Neural cell (in vitro differentiated cells): ENCODE results near the gene P2RY8. TPM values are rescaled to one million over a fixed set of nuclear protein-coding genes. Genes with fewer than 3 reads are reported as not detected.
"Not testable (repeated sequence)": the region's sequence is repeated elsewhere in the genome, so short reads cannot be mapped to it uniquely, and the experiment has no call there.

Experiments
- H2AFZ ChIP-seq: fragments of 200-600, 300-800 bp; sonication (generic), shearing (Covaris generic); 2 replicates; pipeline ENCODE4 v1.6.0; 2014; ENCODE audit warnings: low read depth, mild to moderate bottlenecking, antibody characterized with exemption, low read length, moderate library complexity
- H3F3A ChIP-seq: fragments of 200-600 bp; shearing (Covaris generic); 2 replicates; pipeline ENCODE4 v1.6.1; 2016; ENCODE audit warnings: mild to moderate bottlenecking, moderate library complexity, mixed read lengths, antibody characterized with exemption, low read length; ENCODE audit not compliant: insufficient read depth, poor library complexity, severe bottlenecking
- H3K27ac ChIP-seq: fragments of 200-600, 300-800 bp; sonication (generic), shearing (Covaris generic); 2 replicates; pipeline ENCODE4 v1.5.1; 2014; ENCODE audit warnings: mild to moderate bottlenecking, low read length, moderate library complexity
- H3K27me3 ChIP-seq: fragments of 300-800, 200-600 bp; sonication (generic), shearing (Covaris generic); 2 replicates; pipeline ENCODE4 v1.6.0; 2014; ENCODE audit warnings: mild to moderate bottlenecking, low read depth, low read length, moderate library complexity; ENCODE audit not compliant: insufficient read depth
- H3K36me3 ChIP-seq: fragments of 300-800, 200-600 bp; sonication (generic), shearing (Covaris generic); 2 replicates; pipeline ENCODE4 v1.5.1; 2014; ENCODE audit warnings: mild to moderate bottlenecking, antibody characterized with exemption, low read length, moderate library complexity; ENCODE audit not compliant: insufficient read depth
- H3K4me2 ChIP-seq: fragments of 300-800, 200-600 bp; sonication (generic), shearing (Covaris generic); 2 replicates; pipeline ENCODE4 v1.6.0; 2014; ENCODE audit warnings: mild to moderate bottlenecking, low read length
- H3K4me3 ChIP-seq: fragments of 300-800, 200-600 bp; sonication (generic), shearing (Covaris generic); 2 replicates; pipeline ENCODE4 v1.5.1; 2014; ENCODE audit warnings: mild to moderate bottlenecking, low read length, moderate library complexity
- H3K79me2 ChIP-seq: fragments of 200-600 bp; shearing (Covaris generic); replicated peaks from 2 replicates; pipeline ENCODE4 v1.6.0; 2014; ENCODE audit warnings: mild to moderate bottlenecking, low read length, moderate library complexity; ENCODE audit not compliant: insufficient read depth
- H3K9ac ChIP-seq: fragments of 300-800, 200-600 bp; sonication (generic), shearing (Covaris generic); 2 replicates; pipeline ENCODE4 v1.6.1; 2016; ENCODE audit warnings: mild to moderate bottlenecking, low read length, mixed read lengths
- H3K9me2 ChIP-seq: fragments of 200-600 bp; shearing (Covaris generic); 2 replicates; pipeline ENCODE4 v1.6.1; 2016; ENCODE audit warnings: mild to moderate bottlenecking, low read length, mixed read lengths; ENCODE audit not compliant: insufficient read depth
- H3K9me3 ChIP-seq: fragments of 200-600, 300-800 bp; sonication (generic), shearing (Covaris generic); 2 replicates; pipeline ENCODE4 v1.6.1; 2016; ENCODE audit warnings: mild to moderate bottlenecking, mixed run types, low read length, moderate library complexity, mixed read lengths
- H4K20me1 ChIP-seq: fragments of 200-600 bp; shearing (Covaris generic); 2 replicates; pipeline ENCODE4 v1.6.1; 2016; ENCODE audit warnings: mild to moderate bottlenecking, mixed run types; ENCODE audit not compliant: insufficient read depth
- EP300 ChIP-seq: fragments of 450-650 bp; conservative IDR thresholded peaks from 2 replicates; pipeline ENCODE4 v1.6.1; 2014; ENCODE audit warnings: antibody characterized with exemption, mild to moderate bottlenecking, moderate library complexity; ENCODE audit not compliant: poor library complexity, severe bottlenecking
- EZH2 ChIP-seq: fragments of 200-600, 300-800 bp; shearing (Covaris generic), sonication (generic); IDR thresholded peaks from 2 replicates; pipeline ENCODE4 v1.6.1; 2014; ENCODE audit warnings: antibody characterized with exemption, low read length, borderline replicate concordance, mild to moderate bottlenecking; ENCODE audit not compliant: insufficient read depth, poor library complexity, severe bottlenecking
- RAD21 ChIP-seq: fragments of 450-650 bp; conservative IDR thresholded peaks from 2 replicates; pipeline ENCODE4 v1.6.1; 2014; ENCODE audit warnings: antibody characterized with exemption, mild to moderate bottlenecking, moderate library complexity
- TAF1 ChIP-seq: IDR thresholded peaks from 2 replicates; pipeline ENCODE4 v1.6.1; 2012; ENCODE audit warnings: low read depth
- polyA plus RNA-seq: library from polyadenylated mRNA; depleted of rRNA; stranded (reverse); fragments of >200 nt; gene quantifications from 2 replicates; pipeline ENCODE4 v1.2.3, GENCODE V29; 2014
- TF ChIP-seq, protein P1 (sequence below): IDR thresholded peaks from 2 replicates; pipeline ENCODE4 v1.6.1; 2012; ENCODE audit warnings: borderline replicate concordance

Gene P2RY8
- polyA plus RNA-seq, 1 donor from 2014 or later, result not detected

DNA sequence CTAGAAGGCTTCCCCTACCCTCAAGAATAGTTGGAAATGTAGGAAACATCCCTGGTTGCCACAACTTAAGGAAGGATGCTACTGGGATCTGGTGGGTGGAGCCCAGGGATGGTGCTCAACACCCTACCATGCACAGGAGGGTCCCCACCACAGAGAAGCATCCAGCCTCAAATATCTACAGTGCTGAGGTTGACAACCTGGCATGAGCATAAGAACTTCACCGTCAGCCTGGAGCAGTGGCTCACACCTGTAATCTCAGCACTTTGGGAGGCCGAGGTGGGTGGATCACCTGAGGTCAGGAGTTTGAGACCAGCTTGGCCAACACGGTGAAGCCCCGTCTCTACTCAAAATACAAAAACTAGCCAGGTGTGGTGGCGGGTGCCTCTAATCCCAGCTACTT, 60.3 kb downstream of the P2RY8 start:
- Histone ChIP-seq H3K9ac (no peak overlapping the region), H4K20me1 (no peaks in the 10 kb centered on the region), H3K36me3 (no peaks in the 10 kb centered on the region), H3F3A (no peaks in the 10 kb centered on the region), H2AFZ (no peak overlapping the region), H3K27ac (no peak overlapping the region), H3K9me2 (no peaks in the 10 kb centered on the region), H3K79me2 (no peaks in the 10 kb centered on the region), H3K4me2 (no peak overlapping the region), H3K27me3 (no peaks in the 10 kb centered on the region), H3K4me3 (no peak overlapping the region), H3K9me3 (no peaks in the 10 kb centered on the region)
- TF ChIP-seq TAF1, result no peak
- TF ChIP-seq, protein P1, sequence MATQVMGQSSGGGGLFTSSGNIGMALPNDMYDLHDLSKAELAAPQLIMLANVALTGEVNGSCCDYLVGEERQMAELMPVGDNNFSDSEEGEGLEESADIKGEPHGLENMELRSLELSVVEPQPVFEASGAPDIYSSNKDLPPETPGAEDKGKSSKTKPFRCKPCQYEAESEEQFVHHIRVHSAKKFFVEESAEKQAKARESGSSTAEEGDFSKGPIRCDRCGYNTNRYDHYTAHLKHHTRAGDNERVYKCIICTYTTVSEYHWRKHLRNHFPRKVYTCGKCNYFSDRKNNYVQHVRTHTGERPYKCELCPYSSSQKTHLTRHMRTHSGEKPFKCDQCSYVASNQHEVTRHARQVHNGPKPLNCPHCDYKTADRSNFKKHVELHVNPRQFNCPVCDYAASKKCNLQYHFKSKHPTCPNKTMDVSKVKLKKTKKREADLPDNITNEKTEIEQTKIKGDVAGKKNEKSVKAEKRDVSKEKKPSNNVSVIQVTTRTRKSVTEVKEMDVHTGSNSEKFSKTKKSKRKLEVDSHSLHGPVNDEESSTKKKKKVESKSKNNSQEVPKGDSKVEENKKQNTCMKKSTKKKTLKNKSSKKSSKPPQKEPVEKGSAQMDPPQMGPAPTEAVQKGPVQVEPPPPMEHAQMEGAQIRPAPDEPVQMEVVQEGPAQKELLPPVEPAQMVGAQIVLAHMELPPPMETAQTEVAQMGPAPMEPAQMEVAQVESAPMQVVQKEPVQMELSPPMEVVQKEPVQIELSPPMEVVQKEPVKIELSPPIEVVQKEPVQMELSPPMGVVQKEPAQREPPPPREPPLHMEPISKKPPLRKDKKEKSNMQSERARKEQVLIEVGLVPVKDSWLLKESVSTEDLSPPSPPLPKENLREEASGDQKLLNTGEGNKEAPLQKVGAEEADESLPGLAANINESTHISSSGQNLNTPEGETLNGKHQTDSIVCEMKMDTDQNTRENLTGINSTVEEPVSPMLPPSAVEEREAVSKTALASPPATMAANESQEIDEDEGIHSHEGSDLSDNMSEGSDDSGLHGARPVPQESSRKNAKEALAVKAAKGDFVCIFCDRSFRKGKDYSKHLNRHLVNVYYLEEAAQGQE, result no peak
- TF ChIP-seq EP300, result no peak
- TF ChIP-seq EZH2, result no peak

DNA sequence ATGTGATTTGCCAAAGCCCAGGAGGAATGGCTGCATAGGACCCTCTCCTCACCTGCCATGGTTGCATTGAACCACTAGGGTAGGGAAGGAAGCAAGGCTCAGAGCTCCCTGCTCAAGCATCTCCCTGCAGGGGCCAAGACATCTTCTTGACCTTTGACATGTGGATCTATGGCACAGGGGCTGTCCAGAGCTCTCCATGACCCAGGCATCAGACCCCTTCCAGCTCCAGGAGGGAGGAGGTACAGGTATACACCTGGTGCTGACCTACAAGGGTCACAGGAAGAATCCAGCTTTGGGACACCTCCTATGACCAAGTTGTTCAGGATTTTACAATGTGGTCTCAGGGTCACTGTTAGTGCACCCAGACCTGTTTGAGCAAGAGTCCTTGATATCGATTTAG, 61.1 kb downstream of the P2RY8 start:
- H3K4me2 ChIP-seq, result no peak overlapping the region
- no peaks in the 10 kb centered on the region for H3K9me2 ChIP-seq
- no peak overlapping the region for H3K4me3 ChIP-seq
- no peaks in the 10 kb centered on the region for H4K20me1 ChIP-seq
- H3K9ac ChIP-seq, result no peak overlapping the region
- no peaks in the 10 kb centered on the region for H3K36me3 ChIP-seq
- H3K79me2 ChIP-seq, result no peaks in the 10 kb centered on the region
- no peaks in the 10 kb centered on the region for H3F3A ChIP-seq
- no peak overlapping the region for H2AFZ ChIP-seq
- no peak overlapping the region for H3K27ac ChIP-seq
- no peak for TF ChIP-seq TAF1
- H3K9me3 ChIP-seq, result no peaks in the 10 kb centered on the region
- H3K27me3 ChIP-seq, result no peaks in the 10 kb centered on the region

DNA sequence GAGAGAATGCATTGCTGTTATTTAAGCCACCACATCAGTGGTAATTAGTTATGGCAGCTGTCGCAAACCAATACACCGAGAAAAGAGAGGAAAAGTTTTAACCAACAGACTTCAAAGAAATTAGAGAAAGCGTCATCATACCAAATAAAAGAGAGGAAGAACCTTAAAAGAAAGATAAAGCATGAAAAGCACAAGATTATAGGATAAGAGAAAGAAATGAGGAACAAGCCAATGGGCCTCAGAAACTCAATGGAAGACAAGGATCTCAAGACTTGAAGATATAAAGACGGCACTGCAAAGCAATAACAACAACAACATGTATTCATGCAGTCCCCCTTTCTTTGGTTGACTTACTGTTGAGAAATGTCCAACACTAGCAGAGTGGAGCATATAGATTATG, 61.5 kb downstream of the P2RY8 start:
- Histone ChIP-seq H3K79me2 (no peaks in the 10 kb centered on the region), H3K9me2 (no peaks in the 10 kb centered on the region), H3K27ac (no peak overlapping the region), H4K20me1 (no peaks in the 10 kb centered on the region), H3K36me3 (no peaks in the 10 kb centered on the region), H3K4me3 (no peak overlapping the region), H2AFZ (no peak overlapping the region), H3F3A (no peaks in the 10 kb centered on the region), H3K27me3 (no peaks in the 10 kb centered on the region), H3K9ac (no peak overlapping the region), H3K4me2 (no peak overlapping the region), H3K9me3 (no peaks in the 10 kb centered on the region)
- no peak for TF ChIP-seq TAF1
- no peak for TF ChIP-seq RAD21

DNA sequence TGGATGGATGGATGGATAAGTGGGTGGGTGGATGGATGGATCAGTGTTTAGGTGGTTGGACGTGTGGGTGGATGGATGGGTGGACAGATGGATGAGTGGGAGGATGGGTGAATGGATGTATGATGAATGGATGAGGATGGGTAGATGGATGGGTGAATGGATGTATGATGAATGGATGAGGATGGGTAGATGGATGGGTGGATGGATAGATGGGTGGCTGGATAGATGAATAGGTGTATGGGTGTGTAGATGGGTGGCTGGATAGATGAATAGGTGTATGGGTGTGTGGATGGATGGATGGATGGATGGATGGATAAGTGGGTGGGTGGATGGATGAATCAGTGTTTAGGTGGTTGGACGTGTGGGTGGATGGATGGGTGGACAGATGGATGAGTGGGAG, 62.4 kb downstream of the P2RY8 start:
- not testable (repeated sequence) for H3K27ac ChIP-seq, H3K9me2 ChIP-seq, H3K4me2 ChIP-seq, H2AFZ ChIP-seq, H3F3A ChIP-seq, H3K9ac ChIP-seq, H3K4me3 ChIP-seq, H3K27me3 ChIP-seq, H3K9me3 ChIP-seq, H4K20me1 ChIP-seq, H3K79me2 ChIP-seq, H3K36me3 ChIP-seq
